HG03460 (cell line): ENCODE results near the gene GFY.
A peak's percentile ranks its signal among the peaks of the same experiment; 100 is the strongest.
"Not testable (repeated sequence)": the region's sequence is repeated elsewhere in the genome, so short reads cannot be mapped to it uniquely, and the experiment has no call there.

Experiments
- ATAC-seq: cut with Tn5 transposase; IDR thresholded peaks from one replicate; pipeline ENCODE4 v1.9.1; 2021; ENCODE audit not compliant: unreplicated experiment

The GFY gene

DNA sequence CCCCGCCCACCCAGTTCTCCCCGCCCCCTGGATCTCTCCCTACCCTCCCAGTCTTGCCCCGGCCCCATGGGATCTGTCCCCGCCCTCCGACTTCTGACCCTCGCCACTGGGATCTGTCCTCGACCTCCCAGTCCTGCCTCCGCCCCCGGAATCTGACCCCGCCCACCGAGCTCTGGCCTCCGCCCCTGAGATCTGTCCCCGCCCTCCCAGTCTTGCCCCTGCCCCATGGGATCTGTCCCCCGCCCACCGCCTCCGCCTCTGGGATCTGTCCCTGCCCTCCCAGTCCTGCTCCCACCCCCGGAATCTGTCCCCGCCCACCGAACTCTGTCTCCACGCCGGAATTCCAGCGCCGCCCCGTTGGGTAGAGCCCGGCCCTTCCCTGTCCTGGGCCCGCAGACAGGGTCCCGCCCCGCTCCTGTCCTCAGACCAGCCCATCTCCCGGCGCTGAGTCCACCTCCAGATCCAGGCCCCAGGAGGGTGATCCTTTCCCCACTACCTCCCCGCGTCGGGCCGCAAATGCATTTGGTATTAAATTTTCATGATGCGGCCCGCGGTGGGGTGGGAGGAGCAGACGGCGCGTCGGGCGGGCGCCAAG lies 17.7 kb downstream of the GFY start:
- peak; percentile 12 for ATAC-seq

DNA sequence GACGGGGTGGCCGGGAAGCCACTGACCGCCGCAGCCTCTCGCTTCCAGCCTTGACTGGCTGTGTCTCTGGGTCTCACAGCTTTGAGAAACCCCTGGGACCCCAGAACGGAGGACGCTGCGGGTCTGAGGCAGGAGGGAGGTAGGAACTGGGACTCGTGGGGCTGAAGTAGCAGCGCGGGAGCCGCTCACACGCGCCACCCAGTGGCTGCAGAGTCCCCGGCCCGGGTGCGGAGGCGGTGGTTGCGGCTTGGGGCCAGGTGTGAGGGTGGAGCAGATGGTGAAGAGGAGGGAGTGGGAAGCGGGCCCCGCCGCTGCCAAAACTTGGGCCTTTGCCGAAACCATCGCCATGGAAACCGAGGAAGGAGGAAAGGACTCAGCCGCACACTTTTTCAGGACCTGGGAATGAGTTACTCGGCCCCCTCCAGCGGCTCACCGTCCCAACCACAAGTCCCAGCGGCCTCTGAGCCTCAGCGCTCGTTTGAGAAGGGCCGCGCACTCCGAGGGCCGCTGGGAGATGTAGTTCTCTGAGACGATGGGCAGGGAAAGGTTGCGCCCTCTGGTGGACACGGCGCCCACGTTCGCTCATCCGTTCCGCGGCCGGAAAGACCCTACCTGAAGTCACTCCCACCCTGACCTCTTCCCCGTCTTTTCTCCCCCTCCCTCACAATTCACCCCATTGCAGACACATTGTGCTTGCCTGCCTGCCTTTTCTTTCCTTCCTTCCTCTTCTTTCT lies 18.3 kb downstream of the GFY start:
- peak; percentile 82 for ATAC-seq

DNA sequence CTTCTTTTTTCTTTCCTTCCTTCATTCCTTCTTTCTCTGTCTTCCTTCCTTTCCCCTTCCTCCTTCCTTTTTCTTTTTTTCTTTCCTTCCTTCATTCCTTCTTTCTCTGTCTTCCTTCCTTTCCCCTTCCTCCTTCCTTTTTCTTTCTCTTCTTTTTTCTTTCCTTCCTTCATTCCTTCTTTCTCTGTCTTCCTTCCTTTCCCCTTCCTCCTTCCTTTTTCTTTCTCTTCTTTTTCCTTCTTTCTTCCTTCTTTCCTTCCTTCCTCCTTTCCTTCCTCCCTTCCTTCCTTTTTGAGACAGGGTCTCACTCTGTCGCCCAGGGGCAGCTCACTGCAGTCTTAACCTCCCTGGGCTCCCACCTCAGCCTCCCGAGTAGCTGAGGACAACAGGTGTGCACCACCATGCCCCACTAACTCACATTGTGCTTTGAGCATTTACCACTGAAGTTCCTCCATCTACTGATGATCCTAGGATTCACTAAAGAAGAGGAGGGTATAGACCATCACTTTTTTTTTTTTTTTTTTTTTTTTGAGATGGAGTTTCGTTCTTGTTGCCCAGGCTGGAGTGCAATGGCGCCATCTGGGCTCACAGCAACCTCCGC lies 19.0 kb downstream of the GFY start:
- ATAC-seq, result not testable (repeated sequence)

DNA sequence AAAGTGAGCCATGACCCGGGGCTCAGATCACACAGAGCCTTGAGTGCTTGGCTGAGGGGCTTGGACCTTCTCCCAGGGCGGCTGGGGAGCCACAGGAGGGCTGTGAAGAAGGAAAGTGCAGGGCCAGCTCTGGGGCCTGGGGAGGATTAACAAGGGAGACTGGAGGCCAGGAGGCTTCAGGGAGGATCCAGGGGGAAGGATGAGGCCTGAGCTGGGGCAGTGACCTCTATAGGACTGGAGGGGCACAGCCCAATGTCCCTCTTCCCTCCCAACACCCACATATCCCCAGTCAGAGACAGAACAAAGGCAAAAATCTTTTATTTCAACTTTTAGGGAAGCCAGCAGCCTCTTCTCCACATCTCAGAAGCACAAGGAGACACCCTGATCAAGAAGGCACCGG lies 20.8 kb downstream of the GFY start:
- no peak for ATAC-seq

DNA sequence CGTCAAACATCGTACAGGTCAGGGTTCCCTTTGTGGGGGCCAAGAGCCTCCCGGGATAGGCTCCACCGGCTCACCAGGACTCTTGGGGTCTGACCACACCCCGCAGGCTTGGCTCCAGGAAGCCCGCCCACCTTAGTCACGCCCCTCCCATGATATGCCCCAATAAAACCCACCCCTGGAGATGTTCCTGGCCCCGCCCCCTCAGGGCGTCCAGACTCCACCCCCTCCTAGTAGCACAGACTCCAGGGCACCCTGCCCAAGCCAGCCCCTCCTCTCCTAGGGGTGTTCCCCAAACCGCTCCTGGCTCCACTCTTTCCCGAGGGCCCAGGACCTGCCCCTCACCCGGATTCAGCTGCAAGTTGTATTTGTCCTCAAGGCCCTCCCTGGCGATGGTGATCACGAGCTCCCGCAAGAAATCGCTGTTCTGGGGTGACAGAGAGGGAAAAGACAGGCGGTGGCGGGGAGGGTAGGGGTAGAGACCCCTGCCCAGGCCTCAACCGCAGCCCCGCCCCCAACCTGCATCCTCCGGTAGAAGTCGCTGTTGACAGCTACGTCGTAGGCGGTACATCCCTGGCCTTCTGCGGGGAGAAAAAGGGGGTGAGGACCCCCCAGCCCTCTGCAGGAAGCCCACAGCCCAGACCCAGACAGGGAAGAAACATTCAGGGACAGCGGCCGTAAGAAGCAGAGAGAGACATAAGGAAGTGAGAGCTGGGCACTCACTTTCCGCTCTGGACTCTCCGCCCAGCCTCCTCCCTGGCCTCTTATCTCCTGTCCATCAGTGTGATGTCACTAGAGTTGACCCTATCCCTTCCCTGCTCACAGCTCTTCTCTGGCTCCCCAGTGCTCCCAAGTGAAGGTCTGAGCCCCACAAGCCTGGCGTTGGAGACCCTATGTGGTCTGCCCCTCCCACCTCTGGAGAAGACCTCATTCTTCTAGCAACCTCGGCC lies 22.6 kb downstream of the GFY start:
- no peak for ATAC-seq

DNA sequence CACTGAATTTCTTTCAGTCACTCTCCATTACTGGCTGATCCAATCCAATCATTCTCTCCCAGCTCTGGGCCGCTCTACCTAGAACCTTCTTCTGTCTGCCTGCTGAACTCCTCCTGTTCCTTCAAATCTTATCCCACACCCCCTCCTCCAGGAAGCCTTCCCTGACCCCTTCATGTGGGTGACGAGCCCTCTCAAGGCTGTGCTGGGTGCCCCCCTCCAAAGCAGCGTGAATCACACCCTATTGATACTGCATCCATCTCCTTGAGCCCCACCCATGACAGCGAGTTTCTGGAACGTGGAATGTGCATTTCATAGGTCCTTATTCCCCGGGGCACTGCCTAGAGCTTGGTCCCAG lies 23.2 kb downstream of the GFY start:
- ATAC-seq, result no peak

DNA sequence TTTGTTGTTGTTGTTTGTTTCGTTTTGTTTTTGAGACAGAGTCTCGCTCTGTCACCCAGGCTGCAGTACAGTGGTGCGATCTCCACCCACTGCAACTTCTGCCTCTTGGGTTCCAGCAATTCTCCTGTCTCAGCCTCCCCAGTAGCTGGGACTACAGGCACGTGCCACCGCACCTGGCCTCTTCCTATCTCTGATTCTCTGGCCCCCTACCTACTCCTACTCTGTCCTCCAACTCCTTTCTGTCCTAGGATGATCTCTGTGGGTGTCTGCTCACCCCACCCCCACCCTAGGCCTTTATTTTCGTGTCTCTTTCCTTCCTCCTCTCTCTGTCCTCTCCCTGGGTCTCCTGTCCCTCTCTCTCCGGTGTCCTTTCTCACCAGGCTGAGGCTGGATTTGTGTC lies 25.2 kb downstream of the GFY start:
- ATAC-seq, result no peak

DNA sequence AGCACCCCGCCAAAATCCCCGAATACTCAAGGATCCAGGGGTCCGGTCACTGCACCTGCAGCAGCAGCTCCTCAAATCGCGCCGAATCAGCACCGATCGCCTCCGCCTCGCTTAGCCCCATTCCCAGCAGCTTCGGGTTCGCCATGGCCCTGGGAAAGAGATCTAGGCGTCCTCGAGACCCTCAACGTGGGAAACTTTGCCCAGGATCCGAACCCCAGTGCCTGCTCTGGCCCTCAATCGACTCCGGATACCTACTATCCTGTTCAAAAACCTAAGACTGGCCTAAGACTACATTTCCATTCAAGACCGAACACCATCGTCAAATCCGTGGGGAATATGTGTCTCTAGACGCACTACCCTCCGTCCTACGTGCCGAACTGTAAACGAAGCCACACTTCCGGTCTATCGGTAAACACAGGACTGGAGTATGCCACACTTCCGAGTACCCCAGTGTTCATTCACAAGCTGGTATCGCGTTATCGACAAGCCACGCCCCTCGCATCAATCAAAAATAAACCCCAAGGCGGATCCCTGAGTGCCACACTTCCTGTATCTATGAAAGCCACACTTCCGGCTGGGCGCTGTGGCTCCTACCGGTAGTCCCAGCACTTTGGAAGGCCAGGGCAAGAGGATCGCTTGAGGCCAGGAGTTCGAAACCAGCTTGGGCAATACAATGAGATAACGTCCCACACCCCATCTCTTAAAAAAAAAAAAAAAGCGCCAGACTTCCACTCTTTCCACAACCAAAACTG lies 26.4 kb downstream of the GFY start, which contains the start of gene PIH1D1:
Gene PIH1D1 (minus strand): TSS at position 385 of the 752 bp plus-strand sequence. CDS start 240 bp downstream, at position 145.
- peak; percentile 59 for ATAC-seq

DNA sequence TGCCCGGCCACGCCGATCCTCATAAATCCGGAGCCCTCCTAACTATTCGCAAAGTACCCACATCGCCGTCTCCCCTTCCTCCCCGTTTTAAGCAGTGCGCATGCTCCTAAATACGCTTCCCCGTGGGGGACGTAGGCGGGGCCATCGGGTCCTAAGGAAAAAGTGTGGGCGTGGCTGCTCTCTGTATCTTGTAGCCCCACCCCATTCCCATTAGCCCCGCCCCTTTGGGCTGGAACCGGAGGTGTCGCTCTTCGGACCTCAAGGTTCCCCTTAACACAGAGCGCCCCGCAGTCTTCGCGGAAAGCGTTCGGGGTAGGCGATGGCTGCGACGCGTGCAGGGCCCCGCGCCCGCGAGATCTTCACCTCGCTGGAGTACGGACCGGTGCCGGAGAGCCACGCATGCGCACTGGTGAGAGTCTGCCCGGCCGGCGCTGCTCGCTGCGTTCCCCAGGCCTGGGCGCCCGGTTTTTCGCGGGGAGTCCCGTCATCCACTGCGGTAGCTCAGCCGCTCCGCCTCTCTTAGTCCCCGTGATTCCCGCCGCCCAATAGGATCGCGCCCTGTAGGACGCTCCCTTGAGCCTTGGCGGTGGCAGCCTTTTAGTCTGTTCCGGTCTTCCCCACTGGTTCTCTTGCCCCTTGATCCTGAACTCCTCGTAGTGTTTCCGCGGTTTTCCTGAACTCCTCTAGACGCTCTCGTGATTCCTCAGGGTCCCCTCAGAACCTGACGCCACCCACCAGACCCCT lies 28.0 kb downstream of the GFY start, which contains the start of gene ALDH16A1:
Gene ALDH16A1 (plus strand): TSS at position 213 of the 744 bp plus-strand sequence. CDS start 107 bp downstream, at position 320.
- peak; percentile 79 for ATAC-seq

DNA sequence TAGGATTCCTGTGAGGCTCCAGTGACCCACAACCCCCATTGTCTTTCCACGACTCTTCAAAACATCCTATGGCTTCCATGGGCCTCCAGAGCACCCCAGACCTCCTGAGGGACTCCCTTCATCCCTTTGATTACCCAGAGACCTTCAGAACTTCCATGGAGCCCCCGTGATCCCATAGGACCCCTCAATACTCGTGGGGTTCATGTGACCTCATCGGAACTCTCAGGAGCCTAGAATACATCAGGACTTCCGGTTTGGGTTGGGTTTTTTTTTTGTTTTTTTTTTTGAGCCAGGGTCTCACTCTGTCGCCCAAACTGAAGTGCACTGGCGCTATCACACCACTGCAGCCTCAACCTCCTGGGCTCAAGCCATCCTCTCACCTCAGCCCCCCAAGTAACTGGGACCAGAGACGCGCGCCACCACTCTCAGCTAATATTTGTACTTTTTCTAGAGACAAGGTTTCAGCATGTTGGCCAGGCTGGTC lies 28.6 kb downstream of the GFY start:
- no peak for ATAC-seq

DNA sequence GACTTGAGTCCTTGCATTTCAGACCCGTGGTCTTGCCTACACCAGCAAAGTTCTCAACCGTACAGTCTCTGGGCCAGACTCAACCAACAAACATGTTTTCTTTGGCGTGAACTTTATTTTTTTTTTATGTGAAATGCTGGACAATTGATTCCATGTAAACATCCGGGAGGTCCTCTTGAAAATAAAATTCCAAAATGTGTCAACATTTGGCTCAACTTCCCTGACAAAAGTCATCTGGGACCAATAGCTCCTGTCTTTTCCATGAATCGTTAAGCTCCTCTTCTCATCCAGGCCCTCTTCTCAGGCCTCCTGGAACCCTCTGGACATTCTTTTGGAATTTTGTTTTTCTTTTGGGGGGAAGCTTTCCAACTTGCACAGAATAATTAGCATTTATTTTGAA lies 30.6 kb downstream of the GFY start:
- ATAC-seq, result no peak

DNA sequence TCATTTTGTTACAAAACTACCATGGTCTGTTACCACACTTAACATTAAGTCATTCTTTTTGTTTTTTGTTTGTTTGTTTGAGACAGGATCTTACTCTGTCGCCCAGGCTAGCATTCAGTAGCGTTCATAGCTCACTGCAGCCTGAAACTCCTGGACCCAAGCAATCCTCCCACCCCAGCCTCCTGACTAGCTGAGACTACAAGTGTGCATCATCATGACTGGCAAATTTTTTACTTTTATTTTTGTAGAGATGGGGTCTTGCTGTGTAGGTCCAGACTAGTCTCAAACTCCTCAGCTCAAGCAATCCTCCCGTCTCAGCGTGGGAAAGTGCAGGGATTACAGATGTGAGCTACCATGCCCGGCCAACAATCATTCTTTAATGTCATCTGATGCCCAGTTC lies 31.1 kb downstream of the GFY start:
- ATAC-seq, result no peak

DNA sequence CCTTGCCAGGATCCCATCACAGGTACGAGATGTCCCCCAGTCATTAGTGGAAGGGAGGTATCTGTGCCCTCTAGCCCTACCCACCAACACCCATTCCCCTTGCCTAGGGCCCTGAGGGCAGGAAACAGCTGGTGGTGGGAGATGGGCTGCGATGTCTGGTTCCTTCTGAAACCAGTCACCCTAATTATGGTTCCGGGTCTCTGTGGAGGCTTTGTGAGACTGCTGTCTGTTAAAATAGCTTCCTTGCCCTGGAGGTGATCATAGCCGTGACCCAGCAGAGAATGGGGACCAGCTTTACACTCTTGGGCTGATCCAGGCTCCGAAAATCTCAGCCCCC lies 33.3 kb downstream of the GFY start:
- no peak for ATAC-seq

DNA sequence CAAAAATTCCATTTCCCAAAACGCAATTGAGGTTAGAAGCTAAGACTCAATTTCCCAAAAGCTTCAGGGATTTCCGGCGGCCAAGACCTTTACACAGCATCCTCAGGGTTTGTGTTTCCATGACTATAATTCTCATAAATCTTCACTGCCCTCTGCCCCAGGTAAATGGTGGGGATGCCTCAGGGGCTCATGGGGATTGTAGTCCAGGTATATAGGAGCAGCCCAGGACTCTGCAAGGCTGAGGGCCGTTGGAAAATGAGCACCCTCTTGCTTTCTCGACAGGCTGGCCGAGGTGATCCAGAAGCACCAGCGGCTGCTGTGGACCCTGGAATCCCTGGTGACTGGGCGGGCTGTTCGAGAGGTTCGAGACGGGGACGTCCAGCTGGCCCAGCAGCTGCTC lies 34.2 kb downstream of the GFY start:
- ATAC-seq, result no peak

DNA sequence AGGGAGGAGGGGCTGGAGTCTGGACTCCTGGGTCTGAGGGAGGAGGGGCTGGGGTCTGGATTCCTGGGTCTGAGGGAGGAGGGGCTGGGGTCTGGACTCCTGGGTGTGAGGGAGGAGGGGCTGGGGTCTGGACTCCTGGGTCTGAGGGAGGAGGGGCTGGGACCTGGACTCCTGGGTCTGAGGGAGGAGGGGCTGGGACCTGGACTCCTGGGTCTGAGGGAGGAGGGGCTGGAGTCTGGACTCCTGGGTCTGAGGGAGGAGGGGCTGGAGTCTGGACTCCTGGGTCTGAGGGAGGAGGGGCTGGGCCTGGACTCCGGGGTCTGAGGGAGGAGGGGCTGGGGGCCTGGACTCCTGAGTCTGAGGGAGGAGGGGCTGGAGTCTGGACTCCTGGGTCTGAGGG lies 35.9 kb downstream of the GFY start:
- not testable (repeated sequence) for ATAC-seq

DNA sequence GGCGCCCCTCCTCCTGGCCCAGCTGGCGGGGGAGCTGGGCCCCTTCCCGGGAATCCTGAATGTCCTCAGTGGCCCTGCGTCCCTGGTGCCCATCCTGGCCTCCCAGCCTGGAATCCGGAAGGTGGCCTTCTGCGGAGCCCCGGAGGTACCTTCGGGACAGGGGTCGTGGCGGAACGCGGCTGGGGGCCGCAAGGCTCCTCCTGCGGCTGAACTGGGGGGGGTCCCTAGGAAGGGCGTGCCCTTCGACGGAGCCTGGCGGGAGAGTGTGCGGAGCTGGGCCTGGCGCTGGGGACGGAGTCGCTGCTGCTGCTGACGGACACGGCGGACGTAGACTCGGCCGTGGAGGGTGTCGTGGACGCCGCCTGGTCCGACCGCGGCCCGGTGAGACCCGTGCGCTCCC lies 36.5 kb downstream of the GFY start:
- ATAC-seq, result no peak

DNA sequence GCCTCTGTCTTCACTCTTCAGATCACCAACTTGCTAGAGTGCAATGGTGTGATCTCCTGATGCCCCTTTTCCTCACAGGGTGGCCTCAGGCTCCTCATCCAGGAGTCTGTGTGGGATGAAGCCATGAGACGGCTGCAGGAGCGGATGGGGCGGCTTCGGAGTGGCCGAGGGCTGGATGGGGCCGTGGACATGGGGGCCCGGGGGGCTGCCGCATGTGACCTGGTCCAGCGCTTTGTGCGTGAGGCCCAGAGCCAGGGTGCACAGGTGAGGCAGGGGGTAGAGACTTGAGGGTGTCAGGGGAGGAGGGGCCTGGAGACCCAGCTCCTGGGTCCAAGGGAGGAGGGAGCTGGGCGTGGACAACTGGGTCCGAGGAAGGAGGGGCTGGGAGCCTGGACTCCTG lies 37.3 kb downstream of the GFY start:
- no peak for ATAC-seq

DNA sequence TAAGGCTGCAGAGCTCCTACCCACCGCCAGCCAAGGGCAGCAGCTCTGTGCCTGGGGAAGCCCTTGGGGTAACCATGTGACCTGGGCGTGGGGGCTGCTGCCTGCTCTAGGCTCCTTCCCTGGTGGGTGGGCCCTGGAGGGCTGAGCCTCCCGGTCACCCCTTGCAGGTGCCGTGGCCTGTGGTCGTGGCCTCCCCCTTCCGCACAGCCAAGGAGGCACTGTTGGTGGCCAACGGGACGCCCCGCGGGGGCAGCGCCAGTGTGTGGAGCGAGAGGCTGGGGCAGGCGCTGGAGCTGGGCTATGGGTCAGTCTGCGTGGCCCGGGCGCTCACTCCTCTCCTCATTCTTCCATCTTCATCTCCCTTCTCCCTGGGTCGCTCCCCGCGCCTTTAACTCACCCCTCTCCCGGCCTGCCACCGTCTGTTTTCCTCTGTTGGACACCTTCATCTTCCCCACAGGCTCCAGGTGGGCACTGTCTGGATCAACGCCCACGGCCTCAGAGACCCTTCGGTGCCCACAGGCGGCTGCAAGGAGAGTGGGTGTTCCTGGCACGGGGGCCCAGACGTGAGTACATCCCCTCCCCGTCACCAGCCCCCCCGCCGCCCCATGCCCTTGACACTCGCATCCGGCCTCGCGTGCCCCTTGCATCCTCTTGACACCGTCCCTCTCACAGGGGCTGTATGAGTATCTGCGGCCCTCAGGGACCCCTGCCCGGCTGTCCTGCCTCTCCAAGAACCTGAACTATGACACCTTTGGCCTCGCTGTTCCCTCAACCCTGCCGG lies 39.0 kb downstream of the GFY start:
- no peak for ATAC-seq

DNA sequence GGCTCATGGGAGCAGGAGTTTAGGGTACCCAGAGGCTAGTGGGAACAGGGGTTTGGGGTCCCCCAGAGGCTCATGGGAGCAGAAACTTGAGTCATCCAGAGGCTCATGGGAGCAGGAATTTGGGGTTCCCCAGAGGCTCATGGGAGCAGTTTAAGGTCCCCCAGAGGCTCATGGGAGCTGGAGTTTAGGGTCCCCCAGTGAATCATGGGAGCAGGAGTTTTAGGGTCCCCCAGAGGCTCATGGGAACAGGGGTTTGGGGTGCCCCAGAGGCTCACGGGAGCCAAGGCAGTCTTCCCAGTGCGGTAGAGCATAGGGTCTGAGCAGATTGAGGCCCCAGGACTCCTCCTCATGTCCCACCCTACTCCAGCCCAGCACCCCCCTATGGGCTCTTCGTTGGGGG lies 40.2 kb downstream of the GFY start:
- no peak for ATAC-seq
